GM19324 (cell line): ENCODE data around the gene PDK3.

Experiments used
- ATAC-seq: cut with Tn5 transposase; IDR thresholded peaks from one replicate; pipeline ENCODE4 v1.9.1; 2021; ENCODE audit warnings: mild to moderate bottlenecking, moderate library complexity; ENCODE audit not compliant: unreplicated experiment, low FRiP score

PDK3 gene

GRCh38 chrX:24464836-24465531 lies at the start of gene PDK3:
Gene PDK3, plus strand, starts transcription at chrX:24465286. Its CDS starts 170 bp downstream, at chrX:24465456.
- peak; percentile 96 for ATAC-seq

- no peak for ATAC-seq
Measured at GRCh38 chrX:24415921-24416320, 49.2 kb upstream of the PDK3 start.

GRCh38 chrX:24423960-24424359 lies 41.1 kb upstream of the PDK3 start:
- ATAC-seq, result no peak

GRCh38 chrX:24424948-24425347 lies 40.1 kb upstream of the PDK3 start:
- ATAC-seq, result no peak

- ATAC-seq, result no peak
Measured at GRCh38 chrX:24425806-24426205, 39.3 kb upstream of the PDK3 start.

- ATAC-seq, result no peak
Measured at GRCh38 chrX:24426340-24426913, 38.7 kb upstream of the PDK3 start.

- no peak for ATAC-seq
Measured at GRCh38 chrX:24426921-24427746, 38.0 kb upstream of the PDK3 start.

- ATAC-seq, result no peak
Measured at GRCh38 chrX:24427747-24428019, 37.4 kb upstream of the PDK3 start.

GRCh38 chrX:24428516-24428915 lies 36.6 kb upstream of the PDK3 start:
- ATAC-seq, result no peak

GRCh38 chrX:24435060-24435459 lies 30.0 kb upstream of the PDK3 start:
- ATAC-seq, result no peak

- ATAC-seq, result no peak
Measured at GRCh38 chrX:24443918-24444317, 21.2 kb upstream of the PDK3 start.

- no peak for ATAC-seq
Measured at GRCh38 chrX:24444645-24445044, 20.4 kb upstream of the PDK3 start.

GRCh38 chrX:24448762-24449250 lies 16.3 kb upstream of the PDK3 start:
- no peak for ATAC-seq

- no peak for ATAC-seq
Measured at GRCh38 chrX:24463077-24463476, 2.0 kb upstream of the PDK3 start.

GRCh38 chrX:24464498-24464835 lies 619 bp upstream of the PDK3 start:
- no peak for ATAC-seq

GRCh38 chrX:24465532-24465865 lies 413 bp downstream of the PDK3 start:
- no peak for ATAC-seq

- no peak for ATAC-seq
Measured at GRCh38 chrX:24466025-24466424, 939 bp downstream of the PDK3 start.

- no peak for ATAC-seq
Measured at GRCh38 chrX:24468245-24468644, 3.2 kb downstream of the PDK3 start.

GRCh38 chrX:24471808-24472207 lies 6.7 kb downstream of the PDK3 start:
- no peak for ATAC-seq

- no peak for ATAC-seq
Measured at GRCh38 chrX:24475480-24475879, 10.4 kb downstream of the PDK3 start.

GRCh38 chrX:24478509-24478908 lies 13.4 kb downstream of the PDK3 start:
- no peak for ATAC-seq

GRCh38 chrX:24479924-24480323 lies 14.8 kb downstream of the PDK3 start:
- ATAC-seq, result peak; percentile 87
